ENCODE results near the gene CLIC4.
"Not testable (repeated sequence)": the region's sequence is repeated elsewhere in the genome, so short reads cannot be mapped to it uniquely, and the experiment has no call there.

CLIC4 gene

DNA sequence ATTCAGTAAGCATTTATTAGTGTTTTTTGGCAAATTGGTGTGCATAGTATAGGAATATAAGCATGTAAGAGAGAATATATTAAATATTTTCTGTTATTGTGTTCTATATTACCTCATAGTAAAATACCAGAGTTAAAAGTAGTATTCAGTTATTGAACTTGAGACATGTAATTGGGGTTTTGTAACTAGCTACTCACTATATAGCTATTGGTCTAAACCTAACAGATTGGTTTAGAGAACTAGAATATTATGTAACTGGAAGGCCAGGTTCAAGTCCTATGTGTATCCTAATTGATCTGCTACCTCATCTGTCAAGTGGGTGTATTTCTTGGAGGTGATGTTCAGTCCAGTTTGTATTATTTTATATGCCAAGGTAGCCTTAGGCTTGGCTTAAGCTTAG is 26.3 kb downstream of the CLIC4 start:
- DNase-seq (ENCODE audit: low read depth in 2 of 2): no peak

DNA sequence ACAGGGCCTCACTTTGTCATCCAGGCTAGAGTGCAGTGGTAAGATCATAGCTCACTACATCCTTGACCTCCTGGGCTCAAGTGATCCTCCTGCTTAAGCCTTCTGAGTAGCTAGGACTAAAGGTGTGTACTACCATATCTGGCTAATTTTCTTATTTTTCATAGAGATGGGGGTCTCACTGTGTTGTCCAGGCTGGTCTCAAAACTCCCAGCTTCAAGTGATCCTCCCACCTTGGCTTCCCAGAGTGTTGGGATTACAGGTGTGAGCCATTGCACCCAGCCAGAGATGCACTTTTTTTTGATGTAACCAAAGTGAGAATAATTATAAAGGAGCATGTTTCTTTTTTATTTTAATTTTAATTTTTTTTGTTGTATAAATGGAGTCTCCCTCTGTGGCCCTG is 28.4 kb downstream of the CLIC4 start:
- no peak for DNase-seq (ENCODE audit: low read depth in 2 of 2)

DNA sequence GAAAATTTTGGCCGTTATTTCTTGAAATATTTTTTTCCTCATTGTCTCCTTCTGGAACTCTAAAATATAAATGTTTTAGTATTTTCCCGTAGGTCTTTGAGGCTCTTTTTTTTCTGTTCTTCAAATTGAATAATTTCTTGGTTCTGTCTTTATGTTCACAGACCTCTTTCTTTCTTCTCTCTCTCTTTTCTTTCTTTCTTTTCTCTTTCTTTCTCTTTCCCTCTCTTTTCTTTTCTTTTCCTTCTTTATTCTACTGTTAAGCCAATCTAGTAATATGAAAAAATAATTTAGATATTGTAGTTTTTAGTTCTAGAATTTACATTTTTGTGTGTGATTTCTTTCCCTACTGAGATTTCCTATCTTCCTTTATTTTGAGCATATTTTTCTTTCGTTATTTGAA is 30.1 kb downstream of the CLIC4 start:
- DNase-seq (ENCODE audit: low read depth in 2 of 2): no peak

DNA sequence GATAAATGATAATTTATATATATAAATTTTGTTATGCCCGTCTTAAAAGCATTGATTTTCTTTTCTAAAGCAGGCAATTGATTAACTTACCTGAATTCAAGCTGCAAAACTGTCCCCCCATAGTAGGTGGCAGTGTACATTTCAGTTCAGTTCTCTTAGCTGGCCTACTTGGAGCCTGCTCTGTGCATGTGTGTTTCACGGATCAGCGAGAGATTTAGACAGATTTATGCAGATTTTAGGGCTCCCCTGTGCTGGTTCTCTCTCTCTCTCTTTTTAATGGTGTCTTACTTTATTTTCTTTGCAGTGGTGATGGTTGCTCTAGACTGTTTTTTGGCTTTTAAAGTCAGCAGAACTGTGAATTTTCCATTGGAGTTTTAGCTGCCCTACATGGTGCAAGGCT is 30.7 kb downstream of the CLIC4 start:
- no peak for DNase-seq (ENCODE audit: low read depth in 2 of 2)

DNA sequence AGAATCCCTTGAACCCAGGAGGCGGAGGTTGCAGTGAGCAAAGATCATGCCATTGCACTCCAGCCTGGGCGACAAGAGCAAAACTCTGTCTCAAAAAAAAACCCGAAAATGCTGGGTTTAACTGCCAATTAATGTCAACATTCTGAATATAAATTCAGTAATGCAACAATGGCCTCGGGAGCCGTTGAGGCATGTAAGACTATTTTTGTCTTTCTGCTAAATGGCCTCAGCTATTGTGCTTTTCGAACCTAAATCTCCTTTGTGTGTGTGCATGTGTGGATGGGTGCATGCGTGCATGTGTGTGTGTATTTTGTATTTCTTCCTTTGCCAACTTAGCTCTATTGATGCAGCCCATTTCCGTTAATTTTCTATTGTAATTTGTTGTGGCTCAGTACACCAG is 31.6 kb downstream of the CLIC4 start:
- DNase-seq (ENCODE audit: low read depth in 2 of 2): no peak

DNA sequence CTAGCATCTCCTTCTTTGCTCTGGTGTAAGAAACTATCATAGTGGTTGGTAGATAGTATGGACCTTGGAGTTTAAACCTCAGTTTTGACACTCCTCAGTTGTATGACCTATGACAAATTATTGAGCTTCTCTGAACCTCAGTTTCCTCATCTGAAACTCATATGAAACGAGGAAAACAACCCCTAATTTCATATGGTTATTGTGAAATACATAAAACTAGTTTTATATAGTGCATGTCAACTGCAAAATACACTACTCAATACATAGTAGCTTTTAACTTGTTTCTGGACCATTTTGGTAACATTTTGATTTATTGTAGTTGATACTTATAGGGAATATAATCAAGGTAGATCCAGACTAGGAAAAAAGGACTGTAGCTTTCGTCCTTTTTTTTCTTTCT is 32.9 kb downstream of the CLIC4 start:
- no peak for DNase-seq (ENCODE audit: low read depth in 2 of 2)

DNA sequence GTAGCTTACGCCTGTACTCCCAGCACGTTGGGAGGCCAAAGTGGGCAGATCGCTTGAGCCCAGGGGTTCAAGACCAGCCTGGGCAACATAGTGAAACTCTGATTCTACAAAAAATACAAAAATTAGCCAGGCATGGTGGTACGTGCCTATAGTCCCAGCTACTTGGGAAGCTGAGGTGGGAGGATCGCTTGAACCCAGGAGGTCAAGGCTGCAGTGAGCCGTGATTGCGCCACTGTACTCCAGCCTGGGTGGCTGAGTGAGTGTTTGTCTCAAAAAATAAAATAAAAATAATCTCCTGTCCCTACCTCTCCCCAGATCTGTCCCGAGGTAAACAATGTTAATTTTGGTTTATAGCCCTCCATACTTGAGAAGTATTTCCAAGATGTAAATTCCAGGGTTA is 34.0 kb downstream of the CLIC4 start:
- DNase-seq (ENCODE audit: low read depth in 2 of 2): not testable (repeated sequence)

DNA sequence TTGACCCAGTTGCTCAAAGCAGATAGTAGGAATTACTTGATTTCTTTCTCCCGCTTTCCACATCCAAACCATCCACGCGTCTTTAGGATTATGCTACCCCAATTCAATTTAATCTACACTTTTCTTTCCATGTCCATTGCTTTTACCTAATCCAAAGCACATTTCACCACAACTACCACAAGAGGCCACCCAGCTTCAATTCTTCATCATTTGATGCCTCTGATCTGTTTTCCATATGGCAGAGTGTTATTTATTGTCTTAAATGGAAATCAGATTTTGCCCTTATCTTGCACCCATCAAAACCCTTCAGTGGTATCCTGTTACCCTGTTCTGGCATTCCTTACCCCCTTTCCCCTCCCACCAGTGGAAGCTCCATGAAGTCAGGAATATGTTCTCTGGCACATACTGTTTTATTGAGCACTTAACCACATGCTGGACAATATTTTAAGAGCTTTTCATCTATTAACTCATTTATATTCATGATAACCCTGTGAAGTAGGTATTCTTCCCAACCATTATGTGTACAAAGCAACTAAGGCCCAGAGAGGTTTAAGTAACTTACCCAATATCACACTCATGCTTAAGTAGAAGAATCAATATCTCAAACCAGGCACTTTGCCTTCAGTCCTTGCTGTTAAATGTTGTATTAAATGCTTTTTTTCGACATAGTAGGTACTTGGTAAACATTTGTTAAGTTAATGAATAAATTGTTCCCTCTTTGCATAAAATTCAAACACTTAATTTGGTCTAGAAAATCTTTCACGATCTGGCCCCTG is 34.6 kb downstream of the CLIC4 start:
- DNase-seq (ENCODE audit: low read depth in 2 of 2): no peak

DNA sequence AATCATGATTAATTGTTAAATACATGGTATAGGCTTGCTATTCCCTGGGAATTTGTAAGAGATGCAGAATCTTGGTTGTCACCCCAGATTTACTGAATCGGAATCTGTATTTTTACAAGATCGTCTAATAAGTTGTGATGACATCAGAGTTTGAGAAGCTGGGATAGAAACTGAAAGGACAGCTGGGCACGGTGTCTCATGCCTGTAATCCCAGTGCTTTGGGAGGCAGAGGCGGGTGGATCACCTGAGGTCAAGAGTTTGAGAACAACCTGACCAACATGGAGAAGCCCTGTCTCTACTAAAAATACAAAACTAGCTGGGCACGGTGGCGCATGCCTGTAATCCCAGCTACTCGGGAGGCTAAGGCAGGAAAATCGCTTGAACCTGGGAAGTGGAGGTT is 35.4 kb downstream of the CLIC4 start:
- not testable (repeated sequence) for DNase-seq (ENCODE audit: low read depth in 2 of 2)

DNA sequence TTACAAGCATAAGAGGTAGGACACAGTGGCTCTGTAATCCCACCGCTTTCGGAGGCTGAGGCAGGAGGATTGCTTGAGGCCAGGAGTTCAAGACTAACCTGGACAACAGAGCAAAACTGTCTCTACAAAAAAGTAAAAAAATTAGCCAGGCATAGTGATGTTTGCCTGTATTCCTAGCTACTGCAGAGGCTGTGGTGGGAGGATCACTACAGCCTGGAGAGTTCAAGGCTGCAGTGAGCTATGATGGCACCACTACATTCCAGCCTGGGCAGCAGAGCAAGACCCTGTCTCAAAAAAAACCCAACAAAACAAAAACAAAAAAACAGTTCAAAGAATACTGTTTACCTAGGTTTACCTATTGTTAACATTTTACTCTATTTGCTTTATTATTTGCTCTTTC is 37.4 kb downstream of the CLIC4 start:
- no peak for DNase-seq (ENCODE audit: low read depth in 2 of 2)

DNA sequence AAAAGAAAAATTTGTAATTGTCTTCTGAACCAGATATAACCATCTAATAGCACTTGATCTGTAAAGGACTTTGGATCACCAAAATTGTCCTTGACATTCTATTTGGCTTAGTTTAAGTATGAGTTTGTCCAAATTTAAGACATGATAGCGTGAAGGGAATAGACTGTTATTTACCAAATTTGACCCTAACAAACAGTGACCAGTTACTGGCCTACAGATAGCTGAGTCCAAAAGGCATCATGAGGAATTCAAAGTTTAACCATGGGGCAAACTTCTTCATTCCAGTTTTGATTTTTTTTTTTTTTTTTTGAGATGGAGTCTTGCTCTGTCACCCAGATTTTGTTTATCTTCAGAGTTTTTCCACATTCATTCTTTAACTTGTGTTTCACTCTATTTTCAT is 38.5 kb downstream of the CLIC4 start:
- DNase-seq (ENCODE audit: low read depth in 2 of 2): no peak

DNA sequence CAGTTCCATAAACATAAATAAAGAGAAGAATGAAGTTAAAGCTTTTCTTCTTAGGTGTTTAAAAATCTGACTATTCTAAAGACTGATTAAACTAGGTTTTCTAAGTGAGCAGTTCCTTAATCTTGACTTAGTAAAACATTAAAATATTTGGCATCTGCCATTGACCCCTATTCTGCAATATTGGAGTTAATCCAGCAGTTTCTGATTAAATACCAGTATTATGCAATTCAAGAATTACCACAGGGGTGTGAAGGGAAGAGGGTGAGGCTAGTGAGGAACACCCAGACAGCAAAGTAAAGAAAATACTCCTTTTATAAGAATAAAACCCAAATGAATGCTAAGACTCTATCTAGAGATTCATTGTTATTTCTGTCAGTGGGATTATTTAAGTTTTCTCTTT is 40.9 kb downstream of the CLIC4 start:
- DNase-seq (ENCODE audit: low read depth in 2 of 2): no peak

DNA sequence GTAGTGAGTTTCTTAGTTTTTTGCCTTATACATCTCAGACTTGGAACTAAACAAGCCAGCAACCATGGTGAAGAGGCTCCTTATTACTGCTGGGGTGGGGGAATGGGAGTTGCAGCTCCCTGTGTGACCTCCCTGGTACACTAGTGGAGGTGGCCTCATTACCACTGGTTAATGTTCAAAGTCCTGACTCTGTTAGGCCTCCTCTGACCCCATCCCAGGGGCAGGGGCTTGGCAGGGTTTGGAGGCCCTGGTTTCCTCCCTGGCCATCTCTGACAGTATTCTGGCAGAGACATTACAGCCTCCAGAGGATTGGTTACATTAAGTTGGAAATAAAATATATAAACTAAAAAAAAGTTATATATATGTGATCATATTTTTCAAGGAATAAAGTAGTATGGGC is 45.2 kb downstream of the CLIC4 start:
- no peak for DNase-seq (ENCODE audit: low read depth in 2 of 2)

DNA sequence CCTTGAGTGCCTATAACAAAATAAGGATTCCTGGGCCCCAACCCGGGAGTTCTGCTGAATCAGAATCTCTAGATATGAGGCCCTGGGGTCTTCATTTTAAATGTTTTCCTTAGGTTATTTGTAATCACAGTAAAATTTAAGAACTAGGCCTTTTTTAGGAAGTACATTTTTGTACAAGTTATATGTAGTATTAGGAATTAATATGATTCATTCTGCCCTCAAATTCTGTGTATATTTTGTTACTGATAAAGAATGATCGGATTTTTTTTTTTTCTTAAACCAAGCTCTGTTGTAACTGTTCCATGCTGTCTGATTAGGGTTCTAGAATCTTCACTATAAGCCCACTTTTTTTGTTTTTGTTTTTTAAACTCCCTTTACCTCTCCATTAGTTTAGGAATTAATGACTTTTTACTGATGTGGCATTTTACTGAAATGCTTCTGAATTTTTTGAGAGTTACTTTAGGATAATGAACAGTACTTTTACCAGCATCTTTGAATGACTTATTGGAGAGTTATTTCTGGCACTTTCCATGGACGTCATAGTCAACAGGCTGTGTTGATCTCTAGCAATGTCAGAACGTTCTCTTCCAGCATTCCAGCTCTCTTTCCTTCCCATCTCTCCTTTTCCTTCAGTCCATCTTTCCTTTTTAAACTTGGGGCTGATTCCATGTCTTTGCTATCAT is 48.3 kb downstream of the CLIC4 start:
- no peak for DNase-seq (ENCODE audit: low read depth in 2 of 2)

DNA sequence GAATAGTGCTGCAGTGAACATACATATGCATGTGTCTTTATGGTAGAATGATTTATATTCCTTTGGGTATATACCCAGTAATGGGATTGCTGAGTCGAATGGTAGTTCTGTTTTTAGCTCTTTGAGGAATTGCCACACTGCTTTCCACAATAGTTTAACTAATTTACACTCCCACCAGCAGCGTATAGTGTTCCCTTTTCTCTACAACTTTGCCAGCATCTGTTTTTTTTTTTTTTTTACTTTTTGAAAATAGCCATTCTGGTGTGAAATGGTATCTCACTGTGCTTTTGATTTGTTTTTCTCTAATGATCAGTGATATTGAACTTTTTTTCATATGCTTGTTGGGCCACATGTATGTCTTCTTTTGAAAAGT is 48.9 kb downstream of the CLIC4 start:
- DNase-seq (ENCODE audit: low read depth in 2 of 2): not testable (repeated sequence)

DNA sequence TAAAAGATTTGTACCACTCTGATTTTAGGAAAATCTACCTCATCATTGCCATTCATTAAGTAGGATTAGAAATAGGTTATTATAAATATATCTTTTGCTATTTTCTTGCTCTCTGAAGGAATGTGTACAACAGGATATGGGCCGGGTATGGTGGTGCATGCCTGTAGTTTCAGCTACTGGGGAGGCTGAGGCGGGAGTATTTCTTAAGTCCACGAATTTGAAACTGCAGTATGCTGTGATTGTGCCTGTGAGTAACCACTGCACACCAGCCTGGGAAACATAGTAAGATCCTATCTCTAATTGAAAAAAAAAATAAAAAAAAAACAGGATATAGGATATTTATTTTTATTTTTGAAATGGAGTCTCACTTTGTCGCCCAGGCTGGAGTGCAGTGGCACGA is 50.0 kb downstream of the CLIC4 start:
- DNase-seq (ENCODE audit: low read depth in 2 of 2): no peak

DNA sequence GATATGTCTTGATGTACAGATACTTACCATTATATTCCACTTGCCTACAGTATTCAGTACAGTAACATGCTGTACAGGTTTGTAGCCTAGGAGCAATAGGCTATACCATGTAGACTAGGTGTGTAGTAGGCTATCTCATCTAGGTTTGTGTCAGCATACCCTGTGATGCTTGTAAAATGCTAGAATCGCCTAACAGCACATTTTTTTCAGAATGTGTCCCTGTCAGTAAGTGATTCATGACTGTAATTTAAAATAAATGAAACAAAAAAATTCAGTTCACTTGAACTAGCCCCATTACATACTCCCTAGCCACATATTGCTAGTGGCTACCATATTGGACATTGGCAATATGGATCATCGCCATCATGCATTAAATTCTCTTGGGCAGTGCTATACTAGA is 51.3 kb downstream of the CLIC4 start:
- DNase-seq (ENCODE audit: low read depth in 2 of 2): no peak

DNA sequence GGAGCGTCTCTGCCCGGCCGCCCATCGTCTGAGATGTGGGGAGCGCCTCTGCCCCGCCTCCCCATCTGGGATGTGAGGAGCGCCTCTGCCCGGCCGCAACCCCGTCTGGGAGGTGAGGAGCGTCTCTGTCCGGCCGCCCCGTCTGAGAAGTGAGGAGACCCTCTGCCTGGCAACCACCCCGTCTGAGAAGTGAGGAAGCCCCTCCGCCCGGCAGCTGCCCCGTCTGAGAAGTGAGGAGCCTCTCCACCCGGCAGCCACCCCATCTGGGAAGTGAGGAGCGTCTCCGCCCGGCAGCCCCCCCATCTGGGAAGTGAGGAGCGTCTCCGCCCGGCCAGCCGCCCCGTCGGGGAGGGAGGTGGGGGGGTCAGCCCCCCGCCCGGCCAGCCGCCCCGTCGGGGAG is 54.0 kb downstream of the CLIC4 start:
- not testable (repeated sequence) for DNase-seq (ENCODE audit: low read depth in 2 of 2)

DNA sequence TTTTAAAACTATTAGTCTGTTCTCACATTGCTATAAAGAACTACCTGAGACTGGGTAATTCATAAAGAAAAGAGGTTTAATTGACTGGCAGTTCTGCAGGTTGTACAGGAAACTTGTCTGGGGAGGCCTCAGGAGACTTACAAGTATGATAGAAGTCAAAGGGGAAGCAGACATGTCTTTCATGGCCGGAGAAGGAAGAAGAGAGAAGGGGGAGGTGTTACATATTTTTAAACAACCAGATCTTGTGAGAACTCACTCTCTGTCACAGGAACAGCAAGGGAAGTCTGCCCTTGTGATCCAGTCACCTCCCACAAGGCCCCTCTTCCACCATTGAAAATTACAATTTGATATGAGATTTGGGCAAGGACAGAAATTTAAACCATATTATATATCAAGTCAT is 55.9 kb downstream of the CLIC4 start:
- no peak for DNase-seq (ENCODE audit: low read depth in 2 of 2)

DNA sequence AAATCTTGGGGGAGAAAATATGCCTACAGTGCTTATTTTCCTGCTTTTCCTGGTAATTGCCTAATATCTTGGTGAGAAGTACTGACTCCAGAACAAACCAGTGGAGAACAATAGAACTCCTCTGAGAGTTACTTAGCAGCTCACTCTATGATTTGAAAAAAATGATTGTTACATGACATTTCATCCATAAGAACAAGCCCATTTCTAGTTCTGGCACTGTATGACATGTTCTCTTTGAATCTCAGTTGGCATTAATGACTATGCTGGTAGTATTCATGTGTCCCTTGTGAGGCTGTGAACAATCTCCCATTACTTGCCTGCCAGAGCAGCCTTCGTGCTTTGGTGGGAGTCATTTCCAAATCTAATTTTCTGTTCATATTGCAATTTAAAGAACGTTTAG is 58.0 kb downstream of the CLIC4 start:
- DNase-seq (ENCODE audit: low read depth in 2 of 2): no peak

DNA sequence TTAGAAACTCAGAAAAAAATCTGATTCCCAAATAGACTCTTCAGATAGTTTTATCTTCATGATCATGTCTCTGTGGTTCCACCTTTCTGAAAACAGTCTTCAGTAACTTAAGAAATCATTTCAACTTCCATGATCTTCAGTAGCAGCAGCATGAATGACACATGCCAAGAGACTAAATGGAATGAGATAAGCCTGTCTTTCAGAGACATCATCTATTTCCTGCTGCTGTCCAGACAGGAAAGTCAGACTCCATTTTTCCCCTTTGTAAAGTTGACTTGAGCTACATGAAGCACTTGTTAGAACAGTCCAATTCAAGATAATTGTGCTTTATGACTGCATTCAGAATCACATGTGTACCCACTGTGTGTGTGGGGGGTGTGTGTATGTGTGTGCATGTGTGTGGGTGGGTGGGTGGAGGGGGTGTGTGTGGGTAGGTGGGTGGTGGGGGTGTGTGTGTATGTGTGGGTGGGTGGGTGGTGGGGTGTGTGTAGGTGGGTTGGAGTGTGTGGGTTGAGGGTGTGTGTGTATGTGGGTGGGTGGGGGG is 58.8 kb downstream of the CLIC4 start:
- DNase-seq (ENCODE audit: low read depth in 2 of 2): no peak

DNA sequence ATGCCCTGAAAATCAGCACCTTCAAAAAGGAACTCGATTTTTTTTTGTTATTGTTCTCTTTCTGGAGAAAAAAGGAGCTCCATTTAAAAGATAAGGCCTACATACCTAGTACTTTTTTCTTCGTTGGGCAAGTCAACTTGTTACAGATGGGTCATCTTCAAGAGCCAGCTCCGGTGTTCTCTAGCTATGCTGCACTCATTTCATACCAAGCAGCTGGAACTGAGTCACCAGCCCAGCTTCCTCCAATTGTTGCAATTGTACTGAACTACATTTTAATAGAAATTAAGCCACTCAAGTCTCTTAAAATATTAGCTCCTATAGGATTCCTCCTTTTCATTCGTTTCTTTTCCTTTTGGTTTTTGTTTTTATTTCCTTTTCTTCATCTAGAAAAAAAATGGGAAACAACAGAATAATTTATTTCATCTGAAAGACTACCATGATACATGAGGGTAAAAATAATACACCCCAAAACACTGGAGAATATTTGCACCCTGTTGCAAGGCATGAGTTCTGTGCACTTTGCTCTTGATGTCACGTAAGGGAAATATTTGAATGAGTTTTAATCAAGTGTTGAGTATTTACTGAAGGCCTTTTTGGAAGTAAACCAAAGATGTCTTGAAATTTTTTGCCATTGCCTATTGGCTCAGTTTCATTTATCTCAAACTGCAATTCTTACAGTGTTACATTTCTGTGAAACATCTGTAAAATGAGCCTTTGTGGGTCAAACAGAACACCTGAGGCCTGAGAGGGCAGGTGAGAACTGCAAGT is 60.5 kb downstream of the CLIC4 start:
- DNase-seq (ENCODE audit: low read depth in 2 of 2): no peak

DNA sequence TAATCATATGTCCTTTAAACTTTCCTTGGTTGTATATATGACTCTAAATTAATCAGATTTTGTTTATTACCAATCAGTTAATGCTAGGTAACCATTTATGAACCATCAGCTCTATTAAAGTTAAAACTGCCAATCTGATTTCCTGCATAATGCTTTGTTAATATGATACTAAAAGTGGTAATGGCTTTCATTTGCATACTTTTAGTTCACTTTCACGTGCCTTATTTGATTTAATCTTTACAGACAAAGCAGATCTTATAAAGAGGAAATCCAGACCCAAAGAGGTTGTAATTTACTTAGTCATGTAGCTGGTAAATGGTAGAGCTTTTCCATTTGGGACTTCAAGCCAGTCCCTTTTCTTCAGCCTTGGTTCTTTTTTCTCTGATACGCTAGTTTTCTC is 61.3 kb downstream of the CLIC4 start:
- DNase-seq (ENCODE audit: low read depth in 2 of 2): no peak
